ENCODE measurements around the gene BCAS3. TPM values are rescaled to one million over a fixed set of nuclear protein-coding genes. Genes with fewer than 3 reads are reported as not detected.
"Not testable (repeated sequence)": the region's sequence is repeated elsewhere in the genome, so short reads cannot be mapped to it uniquely, and the experiment has no call there.

The BCAS3 gene
- total RNA-seq, 4 donors from 2014 or later, result 18.7 to 37.8 (median 24.9) TPM

GRCh38 chr17:61017317-61018006, 339.8 kb downstream of the BCAS3 start:
- DNase-seq (ENCODE audit: low spot score), result no peak
- no peak for TF ChIP-seq CTCF (IDR thresholded peaks at IDR 0.05)
- ATAC-seq (ENCODE audit: low FRiP score), result no peak

- no peak for TF ChIP-seq CTCF (IDR thresholded peaks at IDR 0.05)
- ATAC-seq (ENCODE audit: low FRiP score), result no peak
- no peak for DNase-seq (ENCODE audit: low spot score)
Measured at GRCh38 chr17:61018938-61019337, 341.3 kb downstream of the BCAS3 start.

- TF ChIP-seq CTCF (IDR thresholded peaks at IDR 0.05), result no peak
- ATAC-seq (ENCODE audit: low FRiP score), result no peak
- DNase-seq (ENCODE audit: low spot score), result no peak
Measured at GRCh38 chr17:61023996-61024395, 346.3 kb downstream of the BCAS3 start.

- no peak for TF ChIP-seq CTCF (IDR thresholded peaks at IDR 0.05)
- no peak for DNase-seq (ENCODE audit: low spot score)
- ATAC-seq (ENCODE audit: low FRiP score), result no peak
Measured at GRCh38 chr17:61026818-61027217, 349.2 kb downstream of the BCAS3 start.

- no peak for DNase-seq (ENCODE audit: low spot score)
- ATAC-seq (ENCODE audit: low FRiP score), result no peak
- TF ChIP-seq CTCF (IDR thresholded peaks at IDR 0.05), result no peak
Measured at GRCh38 chr17:61029181-61029580, 351.5 kb downstream of the BCAS3 start.

- no peak for ATAC-seq (ENCODE audit: low FRiP score)
- no peak for DNase-seq (ENCODE audit: low spot score)
- no peak for TF ChIP-seq CTCF (IDR thresholded peaks at IDR 0.05)
Measured at GRCh38 chr17:61040666-61041065, 363.0 kb downstream of the BCAS3 start.

GRCh38 chr17:61042348-61042747, 364.7 kb downstream of the BCAS3 start:
- ATAC-seq (ENCODE audit: low FRiP score); DNase-seq (ENCODE audit: low spot score): not testable (repeated sequence)
